Thyroid gland (tissue), 4 donors: ENCODE data around the gene ATP13A3. TPM values are rescaled to one million over a fixed set of nuclear protein-coding genes. Genes with fewer than 3 reads are reported as not detected.

Source experiments
- DNase-seq, 2 donors: peaks; one replicate each; pipeline ENCODE4 v3.0.0-alpha.2; 2019
- H3K27ac ChIP-seq, 3 donors: fragments of 200-600 bp; sonication (generic); 1 replicate in 2 of 3; 2 replicates in 1 of 3; pipeline ENCODE4 v1.5.1; 2016 to 2019; ENCODE audit warnings: mild to moderate bottlenecking in 1 of 3, moderate library complexity in 1 of 3
- H3K27me3 ChIP-seq: fragments of 200-600 bp; sonication (generic); one replicate; pipeline ENCODE4 v1.5.1; 2019
- H3K36me3 ChIP-seq, 2 donors: fragments of 200-600 bp; sonication (generic); one replicate each; pipeline ENCODE4 v1.5.1; 2016 to 2019
- H3K4me1 ChIP-seq, 2 donors: fragments of 200-600 bp; sonication (generic); one replicate each; pipeline ENCODE4 v1.5.1; 2017 to 2019
- H3K4me3 ChIP-seq, 3 donors: fragments of 200-600 bp; sonication (generic); replicated peaks in 1 of 3; 1 replicate in 2 of 3; 2 replicates in 1 of 3; pipeline ENCODE4 v1.5.1; 2016; ENCODE audit warnings: mild to moderate bottlenecking in 1 of 3
- H3K9me3 ChIP-seq: fragments of 200-600 bp; sonication (generic); one replicate; pipeline ENCODE4 v1.5.1; 2017
- CTCF ChIP-seq, 6 experiments: fragments of 200-600 bp in 3 of 6; fragments of 450-650 bp in 3 of 6; sonication (generic) in 3 of 6; IDR thresholded peaks; one replicate each; pipeline ENCODE4 v1.5.1; 2016 to 2019; ENCODE audit warnings: antibody characterized with exemption in 6 of 6, mild to moderate bottlenecking in 2 of 6, inconsistent platforms in 1 of 6, moderate library complexity in 1 of 6
- POLR2A ChIP-seq, 2 donors: fragments of 450-650 bp; IDR thresholded peaks; one replicate each; pipeline ENCODE4 v1.6.1; 2017; ENCODE audit warnings: antibody characterized with exemption in 2 of 2, mild to moderate bottlenecking in 2 of 2, moderate library complexity in 1 of 2
- WGBS, 2 donors: methylation state at CpG; one replicate each; pipeline ENCODE4 v1.1.5; 2017; 5-methylcytosine and 5-hydroxymethylcytosine counted together
- intact Hi-C: fragments of 100-400 bp; cut with DNase I; formaldehyde crosslinking; loops from one replicate; pipeline ENCODE4 v1.15.1; 2023
- total RNA-seq, 4 donors: library from RNA; depleted of rRNA; stranded (reverse); fragments of >200 nt; gene quantifications; one replicate each; pipeline ENCODE4 v1.2.3, GENCODE V29; 2016

ATP13A3 gene
- total RNA-seq, 4 donors from 2014 or later = 262 to 426 (median 341) TPM

GRCh38 chr3:194447657-194448056, 39.1 kb downstream of the ATP13A3 start:
- intact Hi-C loops = no loop called here
- no peak for DNase-seq
- Histone ChIP-seq H3K27ac (no peak overlapping the region), H3K27me3 (no peaks in the 10 kb centered on the region), H3K9me3 (no peaks in the 10 kb centered on the region), H3K4me1 (no peaks in the 10 kb centered on the region), H3K4me3 (no peak overlapping the region), H3K36me3 (peaks cover 35 to 47% of the 10 kb centered on the region in 2 donors)
- 95 to 97% methylated on average over 1 of the region's 1 CpG for WGBS, 2 donors
- TF ChIP-seq POLR2A (IDR thresholded peaks at IDR 0.05) (no peak), CTCF (IDR thresholded peaks at IDR 0.05) (no peak)

GRCh38 chr3:194447161-194447560, 39.6 kb downstream of the ATP13A3 start:
- H3K4me1 ChIP-seq = no peaks in the 10 kb centered on the region
- 92 to 94% methylated on average over 6 of the region's 6 CpGs for WGBS, 2 donors

DNA sequence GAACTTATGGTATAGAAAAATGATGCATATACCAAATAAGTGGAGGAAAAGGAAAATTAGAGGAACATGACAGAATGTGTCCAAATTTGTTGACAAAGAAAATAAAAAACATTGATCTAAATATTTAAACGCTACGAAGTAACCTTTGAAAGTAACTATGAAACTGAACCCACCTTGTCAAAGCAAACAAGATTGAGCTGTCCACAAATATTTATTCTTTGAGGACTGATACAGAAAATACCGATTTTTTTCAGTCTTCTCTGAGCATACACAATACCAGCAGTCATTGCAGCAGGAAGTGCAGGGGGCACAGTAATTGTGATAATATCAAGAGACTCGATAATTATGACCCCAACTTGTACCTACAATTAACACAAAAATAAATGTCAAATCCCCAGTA, 40.0 kb downstream of the ATP13A3 start:
- Histone ChIP-seq H3K4me1 (peaks cover 0 to under 1% of the 10 kb centered on the region in 2 donors), H3K36me3 (peaks cover 35 to 42% of the 10 kb centered on the region in 2 donors), H3K9me3 (no peaks in the 10 kb centered on the region), H3K27ac (no peak overlapping the region), H3K27me3 (no peaks in the 10 kb centered on the region), H3K4me3 (no peak overlapping the region)
- TF ChIP-seq CTCF (IDR thresholded peaks at IDR 0.05) (no peak), POLR2A (IDR thresholded peaks at IDR 0.05) (no peak)
- intact Hi-C loops = no loop called here
- DNase-seq = no peak
- 86 to 88% methylated on average over 4 of the region's 4 CpGs for WGBS, 2 donors

More at GRCh38 chr3:194447161-194447560, 39.6 kb downstream of the ATP13A3 start:
- no peak overlapping the region for H3K27ac ChIP-seq
- no peaks in the 10 kb centered on the region for H3K9me3 ChIP-seq
- H3K27me3 ChIP-seq = no peaks in the 10 kb centered on the region
- DNase-seq = no peak
- intact Hi-C loops = no loop called here
- TF ChIP-seq CTCF (IDR thresholded peaks at IDR 0.05) = no peak
- no peak for TF ChIP-seq POLR2A (IDR thresholded peaks at IDR 0.05)
- no peak overlapping the region for H3K4me3 ChIP-seq
- H3K36me3 ChIP-seq = peaks cover 35 to 42% of the 10 kb centered on the region in 2 donors

- 94 to 96% methylated on average over 13 of the region's 13 CpGs for WGBS, 2 donors
- Histone ChIP-seq H3K4me3 (no peak overlapping the region), H3K27me3 (no peaks in the 10 kb centered on the region), H3K27ac (no peak overlapping the region), H3K36me3 (peaks cover 35 to 42% of the 10 kb centered on the region in 2 donors), H3K9me3 (no peaks in the 10 kb centered on the region), H3K4me1 (peaks cover 0 to 7% of the 10 kb centered on the region in 2 donors)
- TF ChIP-seq POLR2A (IDR thresholded peaks at IDR 0.05) = no peak
- TF ChIP-seq CTCF (IDR thresholded peaks at IDR 0.05) = no peak
- intact Hi-C loops = no loop called here
- DNase-seq = no peak
These were observed 40.6 kb downstream of the ATP13A3 start for GRCh38 chr3:194446172-194446571.

DNA sequence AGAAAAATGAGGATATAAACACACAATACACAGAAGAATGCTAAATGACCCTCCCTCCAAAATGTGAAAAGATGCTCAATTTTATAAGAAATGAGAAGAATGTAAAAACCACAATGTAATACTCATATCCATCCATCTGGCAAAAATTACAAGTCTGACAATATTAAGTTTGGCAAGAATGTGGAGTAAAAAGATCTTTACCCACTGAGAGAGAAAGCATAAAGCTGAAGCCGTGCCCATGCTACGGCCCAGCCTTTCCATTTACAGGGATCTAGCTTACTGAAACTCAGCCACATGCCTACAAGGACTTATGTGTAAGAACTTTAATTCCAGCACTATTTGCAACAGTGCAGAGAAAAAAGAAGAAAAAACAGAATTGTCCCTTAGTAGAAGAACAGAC, 42.9 kb downstream of the ATP13A3 start:
- H3K27me3 ChIP-seq = no peaks in the 10 kb centered on the region

More for the DNA sequence above, 42.9 kb downstream of the ATP13A3 start:
- TF ChIP-seq POLR2A (IDR thresholded peaks at IDR 0.05) (no peak), CTCF (IDR thresholded peaks at IDR 0.05) (no peak)
- peaks cover 24 to 30% of the 10 kb centered on the region in 2 donors for H3K36me3 ChIP-seq
- H3K4me1 ChIP-seq = peaks cover 13 to 19% of the 10 kb centered on the region in 2 donors
- no peaks in the 10 kb centered on the region for H3K9me3 ChIP-seq
- DNase-seq = no peak
- no peak overlapping the region for H3K27ac ChIP-seq
- H3K4me3 ChIP-seq = no peak overlapping the region
- 86 to 94% methylated on average over 2 of the region's 2 CpGs for WGBS, 2 donors
- intact Hi-C loops = no loop called here
